HG03135 (cell line): ENCODE results near the gene PAFAH1B2.
"Not testable (repeated sequence)": the region's sequence is repeated elsewhere in the genome, so short reads cannot be mapped to it uniquely, and the experiment has no call there.

Experiments
- ATAC-seq: cut with Tn5 transposase; IDR thresholded peaks from one replicate; pipeline ENCODE4 v1.9.1; 2021; ENCODE audit warnings: mild to moderate bottlenecking, moderate library complexity; ENCODE audit not compliant: unreplicated experiment

PAFAH1B2 gene

GRCh38 chr11:117172724-117173421 lies 28.8 kb downstream of the PAFAH1B2 start:
- no peak for ATAC-seq

- ATAC-seq = no peak
Measured at GRCh38 chr11:117175104-117175503, 31.0 kb downstream of the PAFAH1B2 start.

- no peak for ATAC-seq
Measured at GRCh38 chr11:117175781-117176180, 31.7 kb downstream of the PAFAH1B2 start.

GRCh38 chr11:117176186-117176585 lies 32.1 kb downstream of the PAFAH1B2 start:
- no peak for ATAC-seq

GRCh38 chr11:117177534-117178209 lies 33.6 kb downstream of the PAFAH1B2 start:
- no peak for ATAC-seq

GRCh38 chr11:117178210-117179034 lies 34.3 kb downstream of the PAFAH1B2 start, which contains the start of gene SIDT2:
SIDT2 (plus strand) TSS chr11:117178743; CDS start chr11:117179264, 521 bp downstream.
- peak; percentile 89 for ATAC-seq

GRCh38 chr11:117179048-117179999 lies 35.2 kb downstream of the PAFAH1B2 start:
- peak; percentile 41 for ATAC-seq

DNA sequence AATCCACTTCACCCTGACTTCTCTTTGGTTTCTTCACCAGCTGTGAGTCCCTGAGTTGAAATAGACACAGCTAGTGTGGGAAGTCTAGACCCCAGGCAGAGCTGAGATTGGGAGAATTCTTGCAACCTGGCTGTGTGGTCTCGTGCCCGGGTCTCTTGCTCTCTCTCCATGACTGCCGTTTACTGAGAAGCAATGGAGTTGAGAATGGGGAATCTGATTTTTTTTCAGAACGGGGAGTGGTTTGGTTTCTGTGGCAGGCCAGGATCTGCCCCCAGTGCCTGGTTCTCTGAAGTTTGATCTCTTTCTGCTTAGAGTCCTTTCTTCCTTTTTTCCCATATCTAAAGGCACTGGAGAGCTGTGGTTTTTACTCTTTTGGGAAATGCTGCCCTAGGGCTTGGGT lies 35.9 kb downstream of the PAFAH1B2 start:
- ATAC-seq = no peak

GRCh38 chr11:117180661-117181585 lies 36.8 kb downstream of the PAFAH1B2 start:
- no peak for ATAC-seq

DNA sequence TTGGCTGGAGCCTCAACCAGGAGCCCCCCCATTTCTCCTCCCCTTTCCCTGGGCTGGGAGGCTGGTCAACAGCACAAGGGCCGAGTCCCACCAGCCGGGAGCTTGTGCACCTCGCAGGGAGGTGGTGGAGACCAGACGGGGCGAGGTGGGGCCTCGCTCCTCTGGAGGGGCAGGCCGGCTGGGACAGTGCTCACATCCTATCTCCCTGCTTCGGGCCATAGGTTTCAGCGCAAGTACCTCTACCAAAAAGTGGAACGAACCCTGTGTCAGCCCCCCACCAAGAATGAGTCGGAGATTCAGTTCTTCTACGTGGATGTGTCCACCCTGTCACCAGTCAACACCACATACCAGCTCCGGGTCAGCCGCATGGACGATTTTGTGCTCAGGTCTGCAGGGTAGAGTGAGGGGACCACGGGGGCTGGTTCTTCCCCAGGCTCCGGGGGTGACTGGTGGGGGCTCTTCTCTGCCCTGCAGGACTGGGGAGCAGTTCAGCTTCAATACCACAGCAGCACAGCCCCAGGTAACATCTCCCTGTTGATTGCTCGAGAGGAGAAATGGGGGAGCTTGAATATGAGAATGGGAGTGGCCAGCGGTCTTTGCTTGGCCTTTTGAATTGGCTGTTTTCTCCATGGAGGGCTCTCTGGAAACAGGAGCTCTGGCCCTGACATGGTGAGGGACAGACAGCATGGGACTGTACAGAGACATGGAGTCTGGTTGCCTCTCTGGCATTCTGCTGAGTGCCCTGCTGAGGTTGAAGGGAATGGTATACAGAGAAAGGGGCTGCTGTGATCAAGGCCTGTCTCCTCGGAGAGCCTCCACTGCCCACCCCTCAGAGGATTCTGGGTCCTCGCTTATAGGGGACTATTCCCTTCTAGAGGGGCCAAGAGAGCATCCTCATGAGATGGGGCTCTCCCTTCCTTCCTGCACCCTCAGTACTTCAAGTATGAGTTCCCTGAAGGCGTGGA lies 37.8 kb downstream of the PAFAH1B2 start:
- ATAC-seq = no peak

- ATAC-seq = no peak
Measured at GRCh38 chr11:117182551-117182935, 38.5 kb downstream of the PAFAH1B2 start.

DNA sequence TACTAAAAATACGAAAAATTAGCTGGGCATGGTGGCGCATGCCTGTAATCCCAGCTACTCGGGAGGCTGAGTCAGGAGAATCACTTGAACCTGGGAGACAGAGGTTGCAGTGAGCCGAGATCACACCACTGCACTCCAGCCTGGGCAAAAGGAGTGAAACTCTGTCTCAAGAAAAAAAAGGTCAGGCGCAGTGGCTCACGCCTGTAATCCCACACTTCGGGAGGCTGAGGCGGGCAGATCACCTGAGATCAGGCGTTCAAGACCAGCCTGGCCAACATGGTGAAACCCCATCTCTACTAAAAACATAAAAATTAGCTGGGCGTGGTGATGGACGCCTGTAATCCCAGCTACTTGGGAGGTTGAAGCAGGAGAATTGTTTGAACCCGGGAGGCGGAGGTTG lies 39.1 kb downstream of the PAFAH1B2 start:
- not testable (repeated sequence) for ATAC-seq

- ATAC-seq = no peak
Measured at GRCh38 chr11:117183724-117184349, 39.8 kb downstream of the PAFAH1B2 start.

DNA sequence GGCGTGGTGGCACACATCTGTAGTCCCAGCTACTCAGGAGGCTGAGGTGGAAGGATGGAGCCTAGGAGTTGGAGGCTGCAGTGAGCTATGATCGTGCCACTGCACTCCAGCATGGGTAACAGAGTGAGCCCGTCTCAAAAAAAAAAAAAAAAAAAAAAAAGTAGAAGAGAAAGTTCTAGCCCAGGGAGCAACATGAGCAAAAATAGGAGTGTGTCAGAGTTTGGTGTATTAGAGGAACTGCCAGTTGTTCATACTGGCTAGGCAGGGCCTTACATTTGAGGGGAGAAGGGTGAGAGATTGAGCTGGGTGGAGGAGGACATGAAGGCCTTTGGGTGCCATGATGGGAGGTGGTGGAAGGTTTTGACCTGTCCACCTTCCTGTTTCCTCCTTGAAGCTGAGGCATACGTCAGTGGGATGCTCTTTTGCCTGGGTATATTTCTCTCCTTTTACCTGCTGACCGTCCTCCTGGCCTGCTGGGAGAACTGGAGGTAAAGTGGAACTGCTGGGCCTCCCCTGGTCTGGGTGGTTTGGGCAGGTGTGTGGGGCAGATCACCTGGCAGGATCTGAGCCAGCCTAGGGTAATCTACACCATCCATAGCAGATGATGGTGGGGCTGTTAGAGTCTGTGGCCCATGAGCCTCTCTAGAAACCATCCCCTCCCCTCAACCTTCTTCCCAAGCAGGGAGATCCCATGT lies 41.8 kb downstream of the PAFAH1B2 start:
- ATAC-seq = no peak

GRCh38 chr11:117186431-117186761 lies 42.3 kb downstream of the PAFAH1B2 start:
- no peak for ATAC-seq

GRCh38 chr11:117187007-117187406 lies 42.9 kb downstream of the PAFAH1B2 start:
- ATAC-seq = no peak

DNA sequence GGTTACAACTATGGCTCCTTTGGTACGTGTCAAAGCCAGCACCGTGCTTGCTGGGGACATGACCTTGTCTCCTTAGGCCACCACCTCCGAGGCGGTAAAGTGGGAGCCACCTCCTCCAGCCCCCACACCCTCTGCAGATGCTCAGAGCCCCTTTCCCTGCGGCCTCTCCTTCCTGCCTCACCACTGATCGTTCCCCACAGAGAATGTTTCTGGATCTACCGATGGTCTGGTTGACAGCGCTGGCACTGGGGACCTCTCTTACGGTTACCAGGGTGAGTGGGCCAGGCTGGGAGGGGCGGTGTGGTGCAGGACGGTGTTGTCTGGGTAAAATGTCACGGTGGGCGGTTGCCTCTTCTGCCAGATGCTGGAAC lies 43.3 kb downstream of the PAFAH1B2 start:
- ATAC-seq = no peak
